K562 (cell line): ENCODE measurements around the gene PODXL. TPM values are rescaled to one million over a fixed set of nuclear protein-coding genes. Genes with fewer than 3 reads are reported as not detected.

Source experiments
- ATAC-seq: fragments of 200-7000 bp; cut with Tn5 transposase; 3 replicates; pipeline ENCODE4 v1.9.1; 2020; ENCODE audit warnings: moderate library complexity
- BruUV-seq: library from RNA; stranded (reverse); fragments of 400-500 nt; replicated peaks from 2 replicates; lab custom pipeline; 2021; lab: Mats Ljungman, UMichigan
- CTCF ChIA-PET: fragments of 300-600 bp; formaldehyde crosslinking; extraction: SDS; loops from one replicate; lab custom pipeline; 2021; ENCODE audit warnings: low intra/inter-chr PET ratio; lab: Yijun Ruan, JAX
- POLR2A ChIA-PET: fragments of 300-600, 350-650 bp; sonication (Branson Sonifier 250); formaldehyde crosslinking; extraction: SDS; loops from one replicate; lab custom pipeline; 2021; ENCODE audit warnings: antibody characterized with exemption, inconsistent platforms; lab: Yijun Ruan, JAX
- DNase-seq, 4 experiments: peaks; one replicate each; pipeline versions ENCODE4 v3.0.0 to v3.0.0-alpha.2; 2011 to 2018; ENCODE audit warnings: low spot score in 3 of 4, mixed read lengths in 3 of 4; ENCODE audit errors: extremely low read depth in 1 of 4
- FAIRE-seq: peaks from 2 replicates; lab custom pipeline; 2011; peaks lifted over from hg19 to GRCh38; lab: Jason Lieb, UNC
- H2AFZ ChIP-seq: 2 replicates; pipeline ENCODE4 v1.6.0; 2011; ENCODE audit warnings: low read depth, low read length, control low read depth, inconsistent platforms
- H3K27ac ChIP-seq: fragments of 200-600 bp; 3 replicates; pipeline ENCODE4 v1.8.0; 2011; ENCODE audit warnings: low read depth, mild to moderate bottlenecking, control low read depth, inconsistent platforms, low read length, moderate library complexity, mixed read lengths; ENCODE audit errors: extremely low read depth
- H3K27me3 ChIP-seq, 2 experiments: fragments of 300-600 bp in 1 of 2; 2 replicates in 1 of 2; 3 replicates in 1 of 2; pipeline versions ENCODE4 v1.6.0 to v1.8.0; 2011; ENCODE audit warnings: inconsistent platforms in 2 of 2, low read length in 2 of 2, mild to moderate bottlenecking in 1 of 2, mixed read lengths in 1 of 2, moderate library complexity in 1 of 2; ENCODE audit not compliant: control insufficient read depth in 2 of 2, insufficient read depth in 2 of 2
- H3K36me3 ChIP-seq: fragments of 300-600 bp; 3 replicates; pipeline ENCODE4 v1.8.0; 2011; ENCODE audit warnings: mild to moderate bottlenecking, low read length, inconsistent platforms; ENCODE audit not compliant: control insufficient read depth, insufficient read depth
- H3K4me1 ChIP-seq, 2 experiments: fragments of 200-600 bp in 1 of 2; replicated peaks in 1 of 2; 2 replicates in 1 of 2; 3 replicates in 1 of 2; pipeline versions ENCODE4 v1.5.1 to v1.8.0; 2011; ENCODE audit warnings: inconsistent platforms in 2 of 2, low read length in 2 of 2, mild to moderate bottlenecking in 1 of 2, mixed read lengths in 1 of 2, moderate library complexity in 1 of 2; ENCODE audit not compliant: control insufficient read depth in 2 of 2, insufficient read depth in 2 of 2
- H3K4me2 ChIP-seq: 2 replicates; pipeline ENCODE4 v1.6.1; 2011; ENCODE audit warnings: low read length, control low read depth, inconsistent platforms, mixed read lengths; ENCODE audit not compliant: insufficient read depth
- H3K4me3 ChIP-seq: fragments of 200-600 bp; sonication (generic), shearing (Covaris generic); 2 replicates; pipeline ENCODE4 v1.5.1; 2016; ENCODE audit warnings: control low read depth, inconsistent platforms
- H3K79me2 ChIP-seq: fragments of 200-600 bp; 3 replicates; pipeline ENCODE4 v1.8.0; 2011; ENCODE audit warnings: low read length, inconsistent platforms; ENCODE audit not compliant: control insufficient read depth, insufficient read depth
- H3K9ac ChIP-seq, 2 experiments: 2 replicates each; pipeline versions ENCODE4 v1.6.0 to v1.6.1; 2011; ENCODE audit warnings: low read depth in 2 of 2, low read length in 2 of 2, control low read depth in 1 of 2, inconsistent platforms in 1 of 2, mild to moderate bottlenecking in 1 of 2, mixed read lengths in 1 of 2; ENCODE audit not compliant: insufficient read depth in 1 of 2
- H3K9me1 ChIP-seq: one replicate; pipeline ENCODE4 v1.6.0; 2011; ENCODE audit warnings: inconsistent platforms, mild to moderate bottlenecking, low read length, moderate library complexity; ENCODE audit not compliant: control insufficient read depth, insufficient read depth
- H3K9me3 ChIP-seq: replicated peaks from 2 replicates; pipeline ENCODE4 v1.5.1; 2011; ENCODE audit warnings: low read depth, low read length, inconsistent platforms; ENCODE audit not compliant: control insufficient read depth, insufficient read depth
- H4K20me1 ChIP-seq: replicated peaks from 2 replicates; pipeline ENCODE4 v1.6.1; 2011; ENCODE audit warnings: low read length, inconsistent platforms, mixed read lengths; ENCODE audit not compliant: control insufficient read depth, insufficient read depth
- C11orf30 ChIP-seq: fragments of 450-650 bp; IDR thresholded peaks from 2 replicates; pipeline ENCODE4 v1.6.1; 2016; ENCODE audit warnings: low read depth, mild to moderate bottlenecking
- CCAR2 ChIP-seq: fragments of 200-400 bp; formaldehyde crosslinking; IDR thresholded peaks from 2 replicates; pipeline ENCODE4 v1.6.1; 2017; ENCODE audit warnings: mild to moderate bottlenecking, low read depth, low read length
- FIP1L1 ChIP-seq: fragments of 200-400 bp; formaldehyde crosslinking; IDR thresholded peaks from 2 replicates; pipeline ENCODE4 v1.6.1; 2018; ENCODE audit warnings: mild to moderate bottlenecking, low read depth, low read length; ENCODE audit not compliant: poor library complexity, severe bottlenecking
- MAFF ChIP-seq: IDR thresholded peaks from 2 replicates; pipeline ENCODE4 v1.6.1; 2012; ENCODE audit warnings: low read length, improper control_type of control experiment
- MAFG ChIP-seq: fragments of 450-650 bp; conservative IDR thresholded peaks from 2 replicates; pipeline ENCODE4 v1.6.1; 2016; ENCODE audit warnings: missing genetic modification characterization, missing compliant biosample characterization
- MAFK ChIP-seq: IDR thresholded peaks from 2 replicates; pipeline ENCODE4 v1.6.1; 2011; ENCODE audit warnings: low read length, improper control_type of control experiment
- ZNF316 ChIP-seq: fragments of 450-650 bp; IDR thresholded peaks from 2 replicates; pipeline ENCODE4 v1.6.1; 2016
- in situ Hi-C: fragments of 300-500 bp; cut with MboI; formaldehyde crosslinking; loops from 4 replicates; pipeline ENCODE4 v1.15.0; 2018; ENCODE audit warnings: inconsistent platforms, mixed read lengths
- intact Hi-C: fragments of 100-400 bp; cut with micrococcal nuclease; formaldehyde crosslinking; loops from 2 replicates; pipeline ENCODE4 v1.14.2; 2022
- polyA plus RNA-seq, 8 experiments: library from polyadenylated mRNA; depleted of rRNA in 4 of 8; stranded (reverse) in 5 of 8; unstranded in 3 of 8; fragments of >200 nt; fragmentation: Nextera tagmentation in 2 of 8; fragmentation: Illumina TruSeq in 1 of 8; extraction: Ambion mirVana in 2 of 8; extraction: Trizol in 1 of 8; gene quantifications; 2 replicates each; pipeline versions ENCODE4 v1.2.1 to v1.2.3, GENCODE V29; 2011 to 2014; ENCODE audit warnings: inconsistent platforms in 1 of 8, missing spikeins in 1 of 8
- total RNA-seq, 7 experiments: library from RNA; depleted of rRNA in 6 of 7; stranded (reverse); fragments of >200 nt in 6 of 7; fragmentation: Illumina TruSeq in 2 of 7; extraction: Trizol in 2 of 7; gene quantifications; 2 replicates each; pipeline versions ENCODE4 v1.2.1 to v1.2.3, GENCODE V29; 2011 to 2021; ENCODE audit warnings: low replicate concordance in 1 of 7
- TF ChIP-seq, protein P1 (sequence below): fragments of 450-650 bp; IDR thresholded peaks from 2 replicates; pipeline ENCODE4 v1.6.1; 2016; ENCODE audit warnings: borderline replicate concordance
- TF ChIP-seq, protein P2 (sequence below): sonication (generic); formaldehyde crosslinking; IDR thresholded peaks from 2 replicates; pipeline ENCODE4 v1.9.0; 2022; ENCODE audit warnings: mild to moderate bottlenecking, missing genetic modification reagents

PODXL gene
- total and polyA plus RNA-seq, 9 of the 15 experiments (the other 6 are each of a cell fraction or from before 2014, with no cell fraction given) = 0.01 to 0.73 (median 0.07) TPM

- TF ChIP-seq, protein P1, sequence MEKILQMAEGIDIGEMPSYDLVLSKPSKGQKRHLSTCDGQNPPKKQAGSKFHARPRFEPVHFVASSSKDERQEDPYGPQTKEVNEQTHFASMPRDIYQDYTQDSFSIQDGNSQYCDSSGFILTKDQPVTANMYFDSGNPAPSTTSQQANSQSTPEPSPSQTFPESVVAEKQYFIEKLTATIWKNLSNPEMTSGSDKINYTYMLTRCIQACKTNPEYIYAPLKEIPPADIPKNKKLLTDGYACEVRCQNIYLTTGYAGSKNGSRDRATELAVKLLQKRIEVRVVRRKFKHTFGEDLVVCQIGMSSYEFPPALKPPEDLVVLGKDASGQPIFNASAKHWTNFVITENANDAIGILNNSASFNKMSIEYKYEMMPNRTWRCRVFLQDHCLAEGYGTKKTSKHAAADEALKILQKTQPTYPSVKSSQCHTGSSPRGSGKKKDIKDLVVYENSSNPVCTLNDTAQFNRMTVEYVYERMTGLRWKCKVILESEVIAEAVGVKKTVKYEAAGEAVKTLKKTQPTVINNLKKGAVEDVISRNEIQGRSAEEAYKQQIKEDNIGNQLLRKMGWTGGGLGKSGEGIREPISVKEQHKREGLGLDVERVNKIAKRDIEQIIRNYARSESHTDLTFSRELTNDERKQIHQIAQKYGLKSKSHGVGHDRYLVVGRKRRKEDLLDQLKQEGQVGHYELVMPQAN = no peak
- no peak for TF ChIP-seq FIP1L1
These were observed 30.6 kb downstream of the PODXL start (continued) for GRCh38 chr7:131525820-131526219.

DNA sequence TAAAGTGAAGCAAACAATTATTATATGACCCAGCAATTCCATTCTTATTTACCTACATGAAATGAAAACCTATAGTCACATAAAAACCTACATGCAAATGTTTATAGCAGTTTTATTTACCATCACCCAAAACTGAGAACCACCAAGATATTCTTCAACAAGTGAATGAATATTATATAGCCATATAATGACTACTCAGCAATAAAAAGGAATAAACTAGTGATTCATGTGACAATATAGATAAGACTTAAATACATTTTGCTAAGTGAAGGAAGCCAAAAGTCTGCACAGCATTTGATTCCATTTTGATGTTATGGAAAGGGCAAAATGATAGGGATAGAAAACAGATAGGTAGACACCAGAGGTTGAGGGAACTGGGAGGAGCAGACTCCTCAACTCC, 31.7 kb downstream of the PODXL start:
- peak; percentile 87 for TF ChIP-seq MAFG (tag)
- TF ChIP-seq ZNF316 = peak; percentile 94
- peak; percentile 86 for TF ChIP-seq C11orf30
- TF ChIP-seq MAFF = peak; percentile 74
- TF ChIP-seq MAFK = peak; percentile 71
- no peak for TF ChIP-seq CCAR2
- TF ChIP-seq, protein P2, sequence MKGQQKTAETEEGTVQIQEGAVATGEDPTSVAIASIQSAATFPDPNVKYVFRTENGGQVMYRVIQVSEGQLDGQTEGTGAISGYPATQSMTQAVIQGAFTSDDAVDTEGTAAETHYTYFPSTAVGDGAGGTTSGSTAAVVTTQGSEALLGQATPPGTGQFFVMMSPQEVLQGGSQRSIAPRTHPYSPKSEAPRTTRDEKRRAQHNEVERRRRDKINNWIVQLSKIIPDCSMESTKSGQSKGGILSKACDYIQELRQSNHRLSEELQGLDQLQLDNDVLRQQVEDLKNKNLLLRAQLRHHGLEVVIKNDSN (CRISPR knock-in tag) = no peak
- TF ChIP-seq, all 486 proteins: peak for 5
- H3K9ac ChIP-seq = no peak overlapping the region
- ATAC-seq = no peak
- no peaks in the 10 kb centered on the region for H4K20me1 ChIP-seq
- peaks cover 29 to 56% of the 10 kb centered on the region in 2 experiments; a peak in 4 of 5 replicates for H3K27me3 ChIP-seq
- ChIA-PET CTCF (no interaction called here), POLR2A (interaction anchor here (0.7 kb wide), 1 partner anchor 32 kb away, joined by 3 read pairs; no protein-coding TSS in a partner anchor)
- no peak overlapping the region for H2AFZ ChIP-seq
- BruUV-seq = no TSS peak
- no peaks in the 10 kb centered on the region for H3K9me1 ChIP-seq
- DNase-seq = no peak
- H3K4me2 ChIP-seq = no peak overlapping the region
- no peaks in the 10 kb centered on the region for H3K36me3 ChIP-seq
- H3K27ac ChIP-seq = no peak overlapping the region
- H3K4me3 ChIP-seq = no peak overlapping the region
- in situ Hi-C loops (no loop called here), intact Hi-C loops (no loop called here)
- H3K79me2 ChIP-seq = no peaks in the 10 kb centered on the region
- H3K9me3 ChIP-seq = no peaks in the 10 kb centered on the region
- H3K4me1 ChIP-seq = no peaks in the 10 kb centered on the region
- FAIRE-seq = peak; percentile 29
